Activated T-cell treated with anti-CD3 and anti-CD28 coated beads, Interleukin-2, amount 50 U/mL, for 4 hours (primary cell): Measurements from ENCODE around the gene TLK1. TPM values are rescaled to one million over a fixed set of nuclear protein-coding genes. Genes with fewer than 3 reads are reported as not detected.

Experiments
- ATAC-seq, 2 donors: fragments of 200-7000 bp; cut with Tn5 transposase; one replicate each; pipeline ENCODE4 v1.10.0; 2021
- DNase-seq: peaks from one replicate; pipeline ENCODE4 v3.0.0-alpha.2; 2020
- H3K27me3 Mint-ChIP-seq: one replicate; pipeline ENCODE4 v1.8.0; 2021; ENCODE audit warnings: low read depth, mixed read lengths
- H3K36me3 Mint-ChIP-seq: one replicate; pipeline ENCODE4 v1.8.0; 2022; ENCODE audit warnings: mixed read lengths; ENCODE audit not compliant: insufficient read depth
- H3K4me1 Mint-ChIP-seq: one replicate; pipeline ENCODE4 v1.8.0; 2021; ENCODE audit warnings: low read depth, mixed read lengths
- H3K4me3 Mint-ChIP-seq: one replicate; pipeline ENCODE4 v1.8.0; 2021; ENCODE audit warnings: mild to moderate bottlenecking, moderate library complexity, mixed read lengths
- H3K9me3 Mint-ChIP-seq: one replicate; pipeline ENCODE4 v1.8.0; 2021; ENCODE audit warnings: mixed read lengths
- total RNA-seq, 3 donors: library from RNA; stranded (reverse); gene quantifications; one replicate each; pipeline ENCODE4 v1.2.1, GENCODE V29; 2021

The TLK1 gene
- total RNA-seq, 3 donors from 2014 or later, result 78.3 to 81.1 (median 80.8) TPM

DNA sequence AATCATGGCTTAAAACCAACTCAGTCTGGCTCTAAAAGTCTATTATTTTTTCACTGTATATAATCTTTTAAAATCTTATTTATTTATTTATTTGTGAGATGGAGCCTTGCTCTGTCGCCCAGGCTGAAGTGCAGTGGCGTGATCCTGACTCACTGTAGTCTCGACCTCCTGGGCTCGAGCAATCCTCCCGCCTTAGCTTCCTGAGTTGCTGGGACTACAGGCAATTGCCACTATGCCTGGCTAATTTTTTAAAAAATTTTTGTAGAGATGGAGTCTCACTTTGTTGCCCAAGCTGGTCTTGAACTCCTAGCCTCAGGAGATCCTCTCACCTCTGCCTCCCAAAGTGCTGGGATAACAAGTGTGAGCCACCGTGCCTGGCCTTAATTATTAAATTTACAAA, 217.1 kb downstream of the TLK1 start:
- ATAC-seq (no peak), DNase-seq (no peak)
- Mint-ChIP-seq H3K4me1 (peaks cover 65% of the 10 kb centered on the region), H3K9me3 (no peaks in the 10 kb centered on the region), H3K4me3 (no peak overlapping the region), H3K27me3 (no peaks in the 10 kb centered on the region), H3K36me3 (peaks cover 15% of the 10 kb centered on the region)

DNA sequence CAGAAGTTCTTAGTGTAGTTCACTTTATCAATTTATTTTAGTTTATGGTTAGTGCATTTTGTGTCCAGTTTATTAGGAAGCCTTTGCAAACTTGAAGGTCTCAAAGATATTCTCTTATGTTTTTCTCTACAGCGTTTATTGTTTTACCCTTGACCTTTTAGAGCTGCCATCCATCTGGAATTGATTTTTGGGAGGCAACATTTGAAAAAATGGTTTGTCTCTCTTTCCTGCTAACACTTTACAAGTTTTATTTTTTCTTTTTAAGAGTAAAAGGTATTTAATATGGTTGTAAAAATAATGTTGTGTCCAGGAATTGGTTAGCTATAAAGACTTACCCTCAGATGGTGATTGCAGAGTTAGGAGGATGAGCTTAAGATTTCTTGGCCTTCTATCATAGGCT, 217.7 kb downstream of the TLK1 start:
- ATAC-seq (no peak), DNase-seq (no peak)
- Mint-ChIP-seq H3K4me3 (no peak overlapping the region), H3K27me3 (no peaks in the 10 kb centered on the region), H3K9me3 (no peaks in the 10 kb centered on the region), H3K4me1 (peaks cover 71% of the 10 kb centered on the region), H3K36me3 (peaks cover 15% of the 10 kb centered on the region)

DNA sequence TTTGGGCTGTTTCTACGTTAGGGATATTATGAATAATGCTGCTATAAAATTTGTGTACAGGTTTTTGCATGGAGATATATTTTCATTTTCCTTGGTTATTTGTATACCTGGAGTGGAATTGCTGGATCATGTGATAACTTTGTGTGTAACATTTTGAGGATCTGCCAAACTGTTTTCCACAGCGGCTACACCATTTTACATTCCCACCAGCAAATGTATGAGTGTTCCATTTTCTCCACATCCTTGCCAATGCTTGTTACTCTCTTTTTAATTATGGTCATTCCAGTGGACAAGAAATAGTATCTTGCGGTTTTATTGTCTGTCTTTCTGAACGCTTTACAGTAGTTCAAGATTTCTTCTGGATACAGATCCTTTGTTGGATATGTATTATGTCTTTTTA, 218.1 kb downstream of the TLK1 start:
- Mint-ChIP-seq H3K4me1 (peaks cover 74% of the 10 kb centered on the region), H3K9me3 (no peaks in the 10 kb centered on the region), H3K27me3 (no peaks in the 10 kb centered on the region), H3K4me3 (no peak overlapping the region), H3K36me3 (peaks cover 15% of the 10 kb centered on the region)
- no peak for ATAC-seq
- no peak for DNase-seq

Other genes starting within 250 kb of the TLK1 start
- gene GORASP2, start 231.6 kb downstream of the TLK1 start, total RNA-seq, result 100 to 1,000 TPM in 1 of 3 donors, 10 to 100 TPM in 2; 98.0 to 104 (median 99.4) TPM